ENCODE measurements around the gene ARID5B.

The ARID5B gene

DNA sequence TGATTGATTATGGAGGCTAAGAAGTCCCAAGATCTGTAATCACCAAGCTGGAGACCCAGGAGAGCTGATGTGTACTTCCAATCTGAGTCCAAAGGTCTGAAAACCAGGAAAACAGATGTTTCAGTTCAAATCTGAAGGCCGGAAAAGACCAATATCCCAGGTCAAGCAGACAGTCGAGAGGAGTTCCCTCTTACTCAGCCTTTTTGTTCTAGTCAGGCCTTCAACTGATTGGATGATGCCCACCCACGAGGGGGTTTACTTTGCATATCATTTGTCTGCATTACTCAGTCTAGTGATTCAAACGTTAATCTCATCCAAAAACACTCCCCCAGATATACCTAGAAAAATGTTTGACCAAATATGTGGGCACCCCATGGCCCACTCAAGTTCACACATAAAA is 7.4 kb upstream of the ARID5B start:
- DNase-seq (ENCODE audit: low spot score), result no peak
- CTCF ChIA-PET, result interaction anchor here (0.6 kb wide), 1 partner anchor 60 kb away, joined by 3 read pairs; no protein-coding TSS in a partner anchor
- TF ChIP-seq, protein P1, sequence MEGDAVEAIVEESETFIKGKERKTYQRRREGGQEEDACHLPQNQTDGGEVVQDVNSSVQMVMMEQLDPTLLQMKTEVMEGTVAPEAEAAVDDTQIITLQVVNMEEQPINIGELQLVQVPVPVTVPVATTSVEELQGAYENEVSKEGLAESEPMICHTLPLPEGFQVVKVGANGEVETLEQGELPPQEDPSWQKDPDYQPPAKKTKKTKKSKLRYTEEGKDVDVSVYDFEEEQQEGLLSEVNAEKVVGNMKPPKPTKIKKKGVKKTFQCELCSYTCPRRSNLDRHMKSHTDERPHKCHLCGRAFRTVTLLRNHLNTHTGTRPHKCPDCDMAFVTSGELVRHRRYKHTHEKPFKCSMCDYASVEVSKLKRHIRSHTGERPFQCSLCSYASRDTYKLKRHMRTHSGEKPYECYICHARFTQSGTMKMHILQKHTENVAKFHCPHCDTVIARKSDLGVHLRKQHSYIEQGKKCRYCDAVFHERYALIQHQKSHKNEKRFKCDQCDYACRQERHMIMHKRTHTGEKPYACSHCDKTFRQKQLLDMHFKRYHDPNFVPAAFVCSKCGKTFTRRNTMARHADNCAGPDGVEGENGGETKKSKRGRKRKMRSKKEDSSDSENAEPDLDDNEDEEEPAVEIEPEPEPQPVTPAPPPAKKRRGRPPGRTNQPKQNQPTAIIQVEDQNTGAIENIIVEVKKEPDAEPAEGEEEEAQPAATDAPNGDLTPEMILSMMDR (conservative IDR thresholded peaks at IDR 0.05; ENCODE audit: low read depth), result no peak
- POLR2A ChIA-PET (ENCODE audit: low non-redundant PET), result no interaction called here
- no peak overlapping the region for H3K27ac ChIP-seq

DNA sequence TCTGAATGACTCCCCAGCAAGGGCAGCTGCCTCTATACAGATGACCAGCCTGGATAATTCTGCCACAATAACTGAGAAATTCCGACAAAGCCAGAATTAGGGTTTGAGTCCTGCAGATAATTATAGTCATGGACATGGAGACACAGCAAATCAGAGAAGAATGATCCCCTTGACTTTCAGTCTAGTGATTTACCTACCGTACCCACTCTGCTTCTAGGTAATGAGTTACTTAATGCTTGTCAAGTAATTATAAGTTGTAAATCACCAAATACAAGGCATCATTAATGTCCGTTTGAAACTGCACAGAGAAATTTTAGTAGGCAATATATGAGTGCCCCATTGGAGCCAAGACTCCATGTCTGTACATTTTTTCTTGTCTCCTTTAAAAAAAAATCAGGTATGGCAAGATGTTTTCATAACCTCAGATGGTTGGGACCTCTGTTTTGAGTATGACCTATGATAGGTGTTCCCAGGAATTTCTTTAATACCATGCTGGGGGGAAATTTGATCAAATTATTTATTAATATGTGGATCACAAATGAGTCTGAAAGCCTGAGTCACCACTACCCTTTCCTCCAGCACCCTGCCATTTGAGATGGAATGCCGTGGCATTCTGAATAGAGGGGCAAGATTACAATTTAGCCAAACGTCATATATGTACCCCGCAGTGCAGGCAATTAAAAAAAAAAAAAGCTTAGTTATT is 5.5 kb upstream of the ARID5B start:
- no peak overlapping the region for H3K27ac ChIP-seq
- ChIA-PET CTCF (interaction anchor here (0.5 to 1.3 kb wide), 4 partner anchors 20 to 344 kb away, joined by 3 to 5 read pairs (median 4); no protein-coding TSS in a partner anchor), POLR2A (ENCODE audit: low non-redundant PET) (no interaction called here)
- DNase-seq (ENCODE audit: low spot score), result no peak
- TF ChIP-seq, protein P1 (conservative IDR thresholded peaks at IDR 0.05; ENCODE audit: low read depth), result no peak

DNA sequence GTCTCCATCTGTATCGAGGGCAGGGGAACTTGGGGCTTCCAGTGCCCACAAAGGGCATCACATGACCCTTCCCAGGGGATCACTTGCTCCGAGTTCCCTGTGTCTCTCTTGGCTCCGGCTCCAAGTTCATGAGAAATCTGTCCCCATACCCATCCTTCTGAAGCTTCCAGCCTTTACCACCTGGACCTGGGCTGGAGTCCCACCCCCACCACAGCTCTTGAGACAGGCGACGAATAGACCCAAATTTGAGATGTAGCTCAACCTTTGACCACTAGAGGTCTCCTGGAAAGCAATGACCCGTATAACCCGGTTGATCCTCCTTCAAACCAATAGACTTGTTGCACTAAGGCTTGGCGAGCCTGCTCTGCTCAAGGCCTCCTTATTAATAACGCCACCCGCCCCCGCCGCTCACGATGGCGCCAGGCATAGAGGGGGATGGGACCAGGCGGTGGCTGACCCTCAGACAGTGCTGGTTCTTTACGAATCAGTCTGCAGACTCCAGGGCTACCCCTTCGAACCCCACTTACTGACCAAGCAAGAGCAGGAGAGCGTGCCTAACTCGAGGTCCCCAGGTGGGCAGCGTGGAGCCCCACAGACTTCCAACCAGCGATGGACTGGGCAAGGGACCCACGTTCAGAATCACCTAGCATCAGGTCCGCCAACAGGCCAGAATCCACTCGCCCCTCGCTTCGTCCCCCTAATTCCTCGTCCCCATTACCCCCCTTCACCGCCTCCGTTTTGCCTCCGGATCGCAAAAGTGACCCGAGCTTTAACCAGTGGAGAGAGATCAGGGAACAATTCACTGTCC is 4.4 kb upstream of the ARID5B start:
- POLR2A ChIA-PET (ENCODE audit: low non-redundant PET), result no interaction called here

DNA sequence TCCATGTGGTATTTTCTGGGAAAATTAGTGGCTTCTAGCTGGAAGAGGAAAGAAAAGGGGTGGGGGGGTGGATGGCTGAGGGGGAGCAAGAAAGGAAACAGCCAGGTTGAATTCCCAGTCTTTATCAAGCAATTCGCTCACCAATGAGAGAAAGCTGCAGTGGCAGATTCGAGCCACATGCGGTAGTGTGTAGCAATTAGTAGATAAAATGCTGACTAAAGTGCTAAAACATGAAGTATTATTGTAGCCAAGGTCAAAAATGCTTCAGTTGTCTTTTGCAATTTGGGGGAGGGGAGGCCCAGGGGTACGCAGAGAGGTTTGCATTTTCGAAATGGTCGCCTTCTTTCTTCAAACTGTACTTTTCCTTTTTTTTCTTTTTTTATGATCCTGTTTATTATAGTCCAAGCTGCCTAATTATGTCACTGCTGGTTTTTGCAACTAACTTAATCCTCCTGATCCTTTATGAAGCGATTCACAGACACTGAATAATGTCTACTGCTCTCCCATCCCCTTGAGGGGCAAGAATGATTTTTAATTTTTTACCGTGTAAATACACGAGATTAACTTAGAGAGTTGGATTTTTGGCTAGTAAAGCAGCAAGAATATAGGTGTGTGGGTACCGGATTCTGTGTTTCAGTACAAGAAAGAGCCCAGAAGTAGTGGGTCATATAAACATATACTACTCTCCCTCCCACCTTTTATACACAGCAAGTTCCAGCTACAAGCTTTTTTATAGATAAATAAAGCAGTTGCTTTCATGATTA is 3.6 kb upstream of the ARID5B start:
- TF ChIP-seq, protein P1 (conservative IDR thresholded peaks at IDR 0.05; ENCODE audit: low read depth), result no peak
- H3K27ac ChIP-seq, result no peak overlapping the region
- POLR2A ChIA-PET (ENCODE audit: low non-redundant PET), result no interaction called here
- peak; percentile 24 for DNase-seq (ENCODE audit: low spot score)
- CTCF ChIA-PET, result interaction anchor here (0.6 to 1.7 kb wide), 11 partner anchors 12 to 1090 kb away, joined by 3 to 13 read pairs (median 3); no protein-coding TSS in a partner anchor

More for the DNA sequence above, 4.4 kb upstream of the ARID5B start:
- TF ChIP-seq, protein P1 (conservative IDR thresholded peaks at IDR 0.05; ENCODE audit: low read depth), result peak; percentile 66
- CTCF ChIA-PET, result interaction anchor here (0.5 to 1.7 kb wide), 16 partner anchors 11 to 1091 kb away, joined by 3 to 13 read pairs (median 3); no protein-coding TSS in a partner anchor
- H3K27ac ChIP-seq, result no peak overlapping the region
- peak; percentile 72 for DNase-seq (ENCODE audit: low spot score)

DNA sequence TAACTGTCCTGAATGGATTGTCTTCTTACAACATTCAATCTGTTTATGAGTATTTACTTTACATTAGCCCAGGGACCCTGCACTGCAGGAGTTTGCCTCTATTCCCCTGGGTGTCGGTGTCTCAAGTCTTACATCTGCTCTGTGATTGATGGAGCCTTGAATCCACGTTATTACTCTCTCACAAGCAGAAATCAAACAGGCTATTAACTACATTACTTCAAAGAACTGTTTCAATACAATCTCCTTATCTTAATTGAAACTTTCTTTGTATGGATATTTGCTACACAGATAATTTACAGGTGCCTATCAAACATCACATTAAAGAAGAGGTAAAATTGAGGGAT is 3.1 kb upstream of the ARID5B start:
- no peak overlapping the region for H3K27ac ChIP-seq
- CTCF ChIA-PET, result interaction anchor here (0.6 kb wide), 1 partner anchor 54 kb away, joined by 3 read pairs; no protein-coding TSS in a partner anchor
- POLR2A ChIA-PET (ENCODE audit: low non-redundant PET), result no interaction called here
- TF ChIP-seq, protein P1 (conservative IDR thresholded peaks at IDR 0.05; ENCODE audit: low read depth), result no peak
- DNase-seq (ENCODE audit: low spot score), result no peak

DNA sequence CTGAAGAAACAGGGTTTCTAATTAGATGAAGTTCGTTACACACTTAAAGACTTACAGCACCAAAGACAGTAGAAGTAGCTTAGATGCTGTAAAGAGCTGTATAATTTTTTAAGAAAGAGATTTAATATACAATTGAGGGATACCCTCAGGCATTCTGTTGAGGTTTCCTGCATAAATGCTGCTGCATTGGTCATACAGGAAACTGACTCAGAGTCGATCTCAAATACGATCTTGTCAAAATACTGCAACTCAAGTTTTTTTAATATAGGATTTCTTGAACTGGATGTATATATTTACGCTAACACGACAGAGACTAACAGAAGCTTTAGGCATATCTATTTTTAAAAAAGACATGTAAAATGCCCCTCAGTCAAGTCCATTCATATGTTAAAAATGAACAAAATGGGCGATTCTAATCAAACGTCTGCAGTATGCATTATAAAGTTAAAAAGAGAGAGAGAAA is 2.4 kb upstream of the ARID5B start:
- ChIA-PET POLR2A (ENCODE audit: low non-redundant PET) (no interaction called here), CTCF (interaction anchor here (0.6 kb wide), 1 partner anchor 44 kb away, joined by 4 read pairs; no protein-coding TSS in a partner anchor)
- no peak overlapping the region for H3K27ac ChIP-seq
- peak; percentile 74 for DNase-seq (ENCODE audit: low spot score)
- TF ChIP-seq, protein P1 (conservative IDR thresholded peaks at IDR 0.05; ENCODE audit: low read depth), result no peak
